ENCODE data around the gene IGFBP4.

IGFBP4 gene

DNA sequence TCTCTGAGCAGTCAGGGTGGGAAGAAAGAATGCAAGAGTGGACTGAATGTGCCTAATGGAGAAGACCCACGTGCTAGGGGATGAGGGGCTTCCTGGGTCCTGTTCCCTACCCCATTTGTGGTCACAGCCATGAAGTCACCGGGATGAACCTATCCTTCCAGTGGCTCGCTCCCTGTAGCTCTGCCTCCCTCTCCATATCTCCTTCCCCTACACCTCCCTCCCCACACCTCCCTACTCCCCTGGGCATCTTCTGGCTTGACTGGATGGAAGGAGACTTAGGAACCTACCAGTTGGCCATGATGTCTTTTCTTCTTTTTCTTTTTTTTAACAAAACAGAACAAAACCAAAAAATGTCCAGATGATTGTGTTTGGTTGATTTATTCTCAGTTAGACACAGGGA lies 14.1 kb downstream of the IGFBP4 start:
- DNase-seq = no peak

DNA sequence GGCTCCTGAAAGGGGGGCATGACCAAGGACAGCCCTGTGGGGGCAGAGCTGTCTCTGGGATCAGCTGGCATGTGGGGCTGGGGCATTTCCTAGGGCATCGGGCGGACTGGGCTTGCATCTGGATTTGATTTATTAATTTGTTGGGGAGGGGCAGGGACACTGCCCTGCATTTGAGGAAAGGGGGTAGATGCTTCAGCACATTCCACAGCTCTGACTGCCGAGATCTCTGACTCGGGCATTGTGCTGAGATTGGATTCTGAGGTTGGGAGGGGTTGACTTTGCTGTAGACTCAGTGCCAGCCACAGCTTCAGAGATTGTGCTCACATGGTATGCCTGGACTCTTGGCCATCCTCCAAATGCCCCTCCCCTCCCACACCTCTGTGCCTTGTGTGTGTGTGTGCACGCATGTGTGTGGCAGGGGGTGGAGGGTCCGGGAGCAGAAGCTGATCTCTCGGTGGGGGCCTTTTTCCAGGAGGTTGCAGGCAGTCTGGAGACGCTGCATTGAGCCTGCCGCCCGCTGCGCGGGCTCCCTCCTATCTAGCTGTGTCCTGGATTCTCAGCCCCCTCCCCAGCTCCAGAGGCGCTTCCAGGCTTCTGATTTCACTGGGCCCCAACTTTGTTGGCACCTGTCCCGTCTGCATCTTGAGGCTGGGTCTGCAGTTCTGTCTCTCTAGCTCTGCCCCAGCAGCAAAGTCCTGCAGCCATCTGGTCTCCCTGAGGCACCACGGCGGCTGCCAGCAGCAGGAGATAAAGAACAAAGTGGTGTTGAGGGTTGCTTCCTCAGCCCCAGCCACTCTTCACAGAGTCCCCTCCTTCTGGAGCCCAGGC lies 14.9 kb downstream of the IGFBP4 start:
- DNase-seq = peak; percentile 96

DNA sequence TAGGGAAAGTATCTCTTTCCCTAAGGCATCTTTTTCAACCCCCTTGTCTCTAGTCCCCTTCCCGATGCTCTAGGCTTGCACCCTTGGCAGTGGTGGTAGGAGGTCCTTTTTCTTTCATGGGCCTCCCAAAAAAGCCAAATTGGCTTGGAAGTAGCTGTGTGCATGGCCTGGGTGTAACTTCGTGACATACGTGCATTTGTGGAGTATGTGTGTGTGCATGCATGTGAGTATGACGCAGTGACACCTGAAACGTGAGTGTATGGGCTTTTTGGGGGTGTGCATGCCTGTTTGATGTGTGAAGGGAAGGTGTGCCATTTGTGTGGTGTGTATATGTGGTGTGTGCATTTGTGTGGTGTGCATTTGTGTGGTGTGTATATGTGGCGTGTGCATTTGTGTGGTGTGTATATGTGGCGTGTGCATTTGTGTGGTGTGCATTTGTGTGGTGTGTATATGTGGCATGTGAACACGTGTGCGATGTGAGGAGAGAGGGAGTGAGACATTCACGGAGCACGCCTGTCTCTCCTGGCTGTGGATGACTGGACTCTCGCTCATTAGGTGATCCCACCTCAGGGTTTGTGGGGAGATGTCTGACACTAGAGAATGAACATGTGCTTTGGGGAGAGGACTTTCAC lies 15.7 kb downstream of the IGFBP4 start:
- no peak for DNase-seq

DNA sequence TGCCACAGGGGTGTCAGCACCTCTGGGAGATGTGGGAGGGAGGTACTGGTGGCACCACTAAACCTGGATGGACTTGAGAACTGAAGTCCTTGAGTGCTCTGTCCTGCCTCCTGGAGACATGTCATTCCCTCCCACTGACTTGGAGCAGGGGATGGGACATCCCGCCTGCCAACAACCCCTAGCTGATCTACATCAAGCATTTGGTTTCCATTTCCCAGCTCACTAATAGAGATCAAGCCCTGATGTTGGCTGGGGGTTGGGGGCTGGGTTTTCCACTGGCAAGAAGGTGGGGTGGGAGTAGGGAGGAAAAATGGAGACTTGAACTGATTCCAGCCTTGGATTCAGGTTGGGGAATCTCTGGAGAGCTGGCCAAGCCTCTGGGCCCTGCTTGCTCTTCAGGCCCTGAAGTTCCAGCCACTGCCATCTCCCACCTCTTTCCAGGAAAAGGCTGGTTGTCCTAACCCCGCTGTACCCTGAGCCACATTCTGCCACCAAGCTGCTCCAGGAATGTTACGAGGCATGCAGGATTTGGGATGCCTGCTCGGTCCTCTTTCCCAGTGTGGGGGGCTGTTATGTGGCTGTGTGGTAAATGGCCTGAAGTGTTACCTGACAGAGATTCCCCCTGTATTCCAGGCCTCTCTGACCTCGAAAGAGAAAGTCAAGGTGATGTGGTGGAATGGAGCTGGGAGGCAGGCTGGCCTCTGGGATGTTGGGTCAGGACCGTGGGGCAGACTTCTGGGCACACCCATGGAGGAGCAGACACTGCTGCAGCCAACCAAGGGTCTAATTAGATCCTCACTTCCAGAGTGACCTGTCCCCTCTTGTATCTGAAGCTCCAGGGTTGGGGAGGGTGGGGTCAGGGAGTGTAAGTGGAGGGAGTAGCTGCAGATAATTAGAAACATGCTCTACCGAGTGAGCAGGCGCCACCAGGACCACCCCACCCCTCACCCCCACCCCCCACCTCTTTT lies 16.7 kb downstream of the IGFBP4 start:
- DNase-seq = no peak

DNA sequence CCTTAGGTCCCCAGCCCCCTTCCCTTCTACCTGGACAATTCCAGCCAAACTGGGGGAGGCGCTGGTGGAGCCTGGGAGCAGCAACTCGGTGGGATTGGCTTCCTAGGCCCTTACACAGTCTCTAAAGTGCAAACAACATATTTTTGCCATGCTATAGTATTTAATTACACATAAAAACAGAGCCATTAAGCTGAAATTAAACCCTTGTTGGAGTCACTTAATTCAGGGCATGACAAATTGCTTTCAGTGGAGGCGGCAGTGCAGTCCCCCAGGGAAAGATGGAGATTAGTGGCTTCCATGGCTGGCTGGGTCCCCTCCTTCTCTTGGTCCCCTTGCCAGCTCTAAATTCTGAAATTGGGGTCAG lies 17.3 kb downstream of the IGFBP4 start:
- DNase-seq = no peak

DNA sequence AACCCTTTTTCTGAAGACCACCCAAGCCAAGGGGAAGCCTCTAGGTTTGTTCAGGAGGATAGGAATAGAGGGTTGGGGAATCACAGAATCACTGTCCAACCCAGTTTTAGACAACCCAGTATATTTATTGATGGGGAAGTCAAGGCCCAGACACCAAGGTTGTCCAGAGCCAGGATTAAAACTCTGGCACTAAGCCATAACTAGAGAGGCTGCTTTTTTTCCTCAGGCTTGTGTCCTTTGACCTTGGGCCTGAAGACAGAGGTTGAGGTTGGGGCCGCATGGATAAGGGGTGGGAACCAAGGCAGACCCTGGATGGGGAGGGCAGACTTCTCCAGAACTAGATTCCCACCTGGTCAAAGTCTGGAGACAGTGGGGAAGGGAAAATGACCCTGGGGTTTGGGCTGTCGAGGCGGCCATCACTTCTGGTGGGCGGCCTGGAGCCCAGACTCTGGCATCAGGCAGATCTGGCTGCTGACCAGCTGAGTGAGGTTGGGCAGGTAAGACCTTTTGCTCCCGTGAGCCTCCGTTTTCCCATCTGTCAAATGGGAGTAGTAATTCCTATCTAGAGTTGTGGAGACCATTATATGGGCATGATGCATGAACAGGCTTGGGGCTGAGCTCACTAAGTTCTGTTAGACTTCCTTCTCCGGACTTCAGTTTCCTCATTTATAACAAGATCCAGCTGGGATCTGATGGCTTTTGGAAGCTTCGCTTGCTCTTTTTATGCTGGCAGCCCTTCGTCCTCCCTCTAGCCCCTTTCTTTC lies 17.9 kb downstream of the IGFBP4 start:
- peak; percentile 61 for DNase-seq

DNA sequence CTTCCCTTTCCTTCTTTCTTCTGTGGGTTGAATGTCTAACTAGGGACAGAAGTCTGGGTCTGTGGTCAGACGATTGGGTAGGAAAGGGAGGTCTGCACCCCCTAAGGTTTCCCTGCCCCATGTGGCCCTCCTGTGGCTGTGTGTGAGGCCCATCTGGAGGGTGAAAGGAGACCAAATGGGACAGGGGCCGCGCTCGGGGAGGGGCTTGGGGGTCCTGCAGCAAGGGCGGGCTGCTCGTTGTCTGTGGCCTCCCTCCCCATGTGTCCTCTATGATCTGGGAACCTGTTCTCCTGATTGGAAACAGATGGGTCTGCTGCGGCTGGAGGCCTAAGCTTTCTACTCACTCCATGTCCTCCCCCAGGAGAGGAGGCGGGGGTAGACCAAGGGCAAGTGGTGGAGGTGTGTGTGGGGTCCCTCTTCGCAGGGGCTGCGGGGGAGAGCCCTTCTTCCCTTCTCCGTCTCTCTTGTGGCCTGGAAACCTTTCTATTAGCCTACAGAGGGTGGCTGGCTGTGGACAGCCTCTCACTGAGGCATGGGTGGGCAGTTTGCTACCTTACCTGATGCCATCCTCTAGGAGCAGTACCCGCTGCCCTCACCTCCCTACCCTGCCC lies 18.6 kb downstream of the IGFBP4 start:
- DNase-seq = peak; percentile 67

DNA sequence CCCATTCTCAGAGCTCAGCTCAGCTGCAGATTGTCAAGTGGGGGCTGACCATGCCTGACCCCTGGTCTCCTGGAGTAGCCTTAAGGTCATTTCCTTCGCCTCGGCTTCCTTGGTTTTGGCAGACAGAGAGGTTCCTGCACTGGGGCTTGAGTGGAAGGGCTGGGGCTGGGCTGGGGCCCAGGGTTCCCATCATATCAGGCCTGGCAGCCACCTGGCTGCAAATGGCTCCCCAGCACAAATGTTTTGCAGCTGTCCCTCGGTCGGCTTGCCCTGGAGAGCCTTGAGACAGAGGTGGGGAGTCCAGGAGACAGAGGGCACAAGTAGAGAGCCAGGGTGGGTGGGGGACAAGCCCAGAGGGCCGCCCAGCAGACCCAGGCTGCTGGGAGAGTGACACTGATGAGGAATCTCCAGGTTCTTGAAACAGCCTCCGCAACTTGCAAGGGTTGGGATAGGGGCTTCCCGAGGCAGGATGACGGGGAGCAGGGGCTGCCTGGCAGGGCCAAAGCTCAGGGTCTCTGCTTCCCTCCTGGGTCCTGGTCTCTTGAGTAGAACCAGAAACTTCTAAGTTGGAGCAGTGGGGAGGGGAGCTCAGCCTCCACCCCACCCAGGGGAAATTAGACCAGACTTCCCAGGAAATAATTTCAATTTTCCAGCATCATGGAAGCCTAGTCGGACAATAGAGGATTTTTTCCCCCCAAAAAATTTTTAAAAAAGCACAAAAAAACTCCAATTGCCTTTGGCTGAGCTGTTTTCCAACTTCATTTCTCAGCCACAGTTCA lies 19.3 kb downstream of the IGFBP4 start:
- DNase-seq = no peak

DNA sequence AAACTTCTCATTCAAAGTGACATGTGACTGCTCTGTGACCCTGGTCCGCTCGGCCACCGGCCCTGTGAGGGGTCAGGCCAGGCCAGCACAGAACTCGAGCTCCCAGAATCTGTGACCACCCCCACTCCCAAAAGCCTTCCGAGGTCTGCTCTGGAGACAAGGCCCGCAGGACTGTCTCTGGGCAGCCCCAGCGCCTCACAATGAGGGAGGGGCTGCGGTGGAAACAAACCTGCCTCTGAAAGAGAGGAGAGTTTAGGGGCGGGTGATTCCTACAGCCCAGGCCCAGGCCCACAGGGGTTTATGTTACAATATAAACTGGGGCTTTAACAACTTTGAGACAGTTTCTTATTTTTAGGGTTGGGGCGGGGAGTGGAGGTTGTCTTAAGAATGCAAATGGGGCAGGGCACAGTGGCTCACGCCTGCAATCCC lies 19.9 kb downstream of the IGFBP4 start:
- no peak for DNase-seq

DNA sequence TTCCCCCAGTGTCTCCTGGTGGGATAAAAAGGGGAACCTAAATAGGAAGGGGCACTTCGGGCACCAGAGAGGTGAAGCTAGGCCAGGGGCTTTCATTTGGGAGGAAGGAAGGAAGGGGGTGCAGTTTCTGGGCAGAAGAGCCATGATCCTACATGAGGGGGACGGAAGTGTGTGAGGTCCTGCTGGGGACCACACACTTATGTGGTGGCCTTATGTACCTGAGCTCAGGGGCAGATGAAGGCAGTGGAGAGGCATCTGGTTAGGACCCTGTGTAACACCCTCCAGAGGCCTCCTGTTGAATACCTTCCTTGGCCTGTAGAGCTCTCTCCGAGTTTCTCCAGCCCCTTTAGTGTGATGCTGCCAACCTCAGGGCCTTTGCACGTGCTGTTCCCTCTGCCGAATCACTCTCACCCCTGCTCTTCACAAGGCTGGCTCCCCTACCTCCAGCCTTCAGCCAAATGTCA lies 21.2 kb downstream of the IGFBP4 start:
- DNase-seq = no peak

DNA sequence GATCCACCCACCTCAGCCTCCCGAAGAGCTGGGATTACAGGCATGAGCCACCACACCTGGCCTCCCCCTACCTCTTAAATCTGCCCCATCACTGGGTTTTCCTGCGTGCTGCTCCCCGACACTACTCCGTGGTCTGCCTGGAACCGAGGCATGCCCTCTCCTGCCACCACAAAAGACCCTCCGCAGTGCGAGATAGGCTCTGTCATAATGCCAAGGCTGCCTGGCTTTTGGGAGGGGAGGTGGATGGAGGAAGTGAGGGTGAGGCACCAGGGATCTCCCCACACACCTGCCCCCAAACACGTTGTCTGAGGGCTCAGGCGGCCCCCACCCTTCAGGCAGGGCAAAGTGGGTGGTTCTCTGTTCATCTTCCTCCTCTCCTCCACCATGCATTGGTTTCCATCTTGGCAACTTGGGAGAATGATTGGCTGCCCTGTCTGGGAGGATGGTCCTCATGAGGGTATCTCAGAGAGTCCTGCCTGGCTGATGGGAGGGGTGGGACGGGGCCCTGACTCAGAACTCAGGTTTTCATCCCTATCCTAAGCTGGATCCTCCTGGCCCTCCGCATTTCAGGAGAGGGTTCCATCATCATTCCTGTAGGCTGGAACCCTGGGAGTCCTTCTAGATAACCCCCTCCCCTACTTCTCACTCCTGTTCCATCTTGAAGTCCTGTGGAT lies 23.2 kb downstream of the IGFBP4 start:
- no peak for DNase-seq

DNA sequence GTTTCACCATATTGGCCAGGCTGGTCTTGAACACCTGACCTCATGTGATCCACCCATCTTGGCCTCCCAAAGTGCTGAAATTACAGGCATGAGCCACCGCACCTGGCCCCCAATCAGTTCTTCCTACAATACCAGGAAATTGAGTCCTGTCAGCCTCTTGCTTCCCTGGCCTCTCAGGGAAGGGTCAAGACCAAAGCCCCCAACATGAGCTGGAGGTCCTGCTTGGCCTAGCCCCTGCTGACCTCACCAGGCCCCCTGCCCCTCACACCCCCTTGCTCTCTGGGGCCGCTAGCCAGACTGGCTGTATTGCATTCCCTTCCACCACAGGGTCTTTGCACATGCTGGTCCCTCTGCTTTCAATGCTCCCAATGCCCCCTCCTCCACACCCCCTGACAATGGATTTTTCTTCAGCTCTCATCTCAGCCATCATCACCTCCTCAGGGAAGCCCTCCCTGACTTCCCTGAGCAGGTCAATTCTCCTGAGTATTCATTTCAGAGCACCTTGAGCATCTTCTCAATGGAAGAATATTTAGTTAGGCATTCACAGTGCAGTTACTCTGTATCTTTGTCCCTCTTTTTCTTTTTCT lies 24.1 kb downstream of the IGFBP4 start:
- no peak for DNase-seq

DNA sequence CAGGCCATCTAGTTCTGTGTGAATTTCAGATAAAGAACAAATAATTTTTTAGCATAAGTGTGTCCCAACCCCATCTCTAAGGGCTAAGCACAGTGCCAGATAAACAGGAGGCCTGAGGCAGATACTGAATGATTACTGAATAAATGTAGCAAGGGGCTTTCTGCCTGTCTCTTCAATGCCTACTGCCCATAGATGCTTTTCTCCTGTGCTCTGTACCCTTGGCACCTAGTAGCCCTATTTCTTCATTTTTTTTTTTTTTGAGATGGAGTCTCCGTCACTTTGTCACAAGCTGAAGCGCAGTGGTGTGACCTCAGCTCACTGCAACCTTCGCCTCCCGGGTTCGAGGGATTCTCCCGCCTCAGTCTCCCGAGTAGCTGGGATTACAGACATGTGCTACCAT lies 25.3 kb downstream of the IGFBP4 start:
- no peak for DNase-seq

DNA sequence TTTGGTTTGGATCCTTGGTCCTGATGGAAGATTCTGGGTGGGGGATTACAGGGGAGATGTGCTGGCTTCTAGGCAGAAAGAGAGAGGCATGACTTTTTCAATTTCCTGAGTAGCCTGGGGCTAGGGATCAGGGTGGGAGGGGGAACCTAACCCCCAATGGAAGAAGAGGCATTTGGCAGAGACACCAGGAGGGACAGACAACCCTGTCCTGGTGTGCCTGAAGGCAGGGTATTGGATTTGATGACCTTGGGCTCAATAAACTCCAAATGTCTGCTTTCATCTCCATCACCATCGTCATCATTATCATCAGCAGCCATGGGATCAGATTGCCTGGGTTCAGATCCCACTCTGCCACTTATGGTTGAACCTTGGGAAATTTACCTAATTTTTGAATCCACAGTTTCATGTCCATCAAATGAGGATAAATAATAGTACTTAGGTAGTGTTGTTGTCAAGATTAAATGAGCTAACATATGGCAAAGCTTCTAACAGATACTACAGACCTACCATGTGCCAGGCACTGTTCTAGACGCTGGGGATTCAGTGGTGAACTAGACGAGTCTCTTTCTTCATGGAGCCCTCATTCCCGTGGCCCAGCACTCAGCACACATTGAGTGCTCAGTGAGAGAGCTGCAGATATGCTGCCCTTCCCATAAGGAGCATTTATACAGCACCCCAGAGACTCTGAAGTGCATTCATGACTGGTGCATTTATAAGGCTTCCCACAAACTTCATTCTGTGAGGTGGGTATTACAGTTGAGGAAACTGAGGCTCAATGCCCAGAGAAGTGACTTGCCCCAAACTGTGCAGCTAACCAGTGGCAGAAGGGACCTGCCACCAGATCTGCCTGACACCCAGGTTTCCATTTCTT lies 26.8 kb downstream of the IGFBP4 start:
- DNase-seq = no peak

DNA sequence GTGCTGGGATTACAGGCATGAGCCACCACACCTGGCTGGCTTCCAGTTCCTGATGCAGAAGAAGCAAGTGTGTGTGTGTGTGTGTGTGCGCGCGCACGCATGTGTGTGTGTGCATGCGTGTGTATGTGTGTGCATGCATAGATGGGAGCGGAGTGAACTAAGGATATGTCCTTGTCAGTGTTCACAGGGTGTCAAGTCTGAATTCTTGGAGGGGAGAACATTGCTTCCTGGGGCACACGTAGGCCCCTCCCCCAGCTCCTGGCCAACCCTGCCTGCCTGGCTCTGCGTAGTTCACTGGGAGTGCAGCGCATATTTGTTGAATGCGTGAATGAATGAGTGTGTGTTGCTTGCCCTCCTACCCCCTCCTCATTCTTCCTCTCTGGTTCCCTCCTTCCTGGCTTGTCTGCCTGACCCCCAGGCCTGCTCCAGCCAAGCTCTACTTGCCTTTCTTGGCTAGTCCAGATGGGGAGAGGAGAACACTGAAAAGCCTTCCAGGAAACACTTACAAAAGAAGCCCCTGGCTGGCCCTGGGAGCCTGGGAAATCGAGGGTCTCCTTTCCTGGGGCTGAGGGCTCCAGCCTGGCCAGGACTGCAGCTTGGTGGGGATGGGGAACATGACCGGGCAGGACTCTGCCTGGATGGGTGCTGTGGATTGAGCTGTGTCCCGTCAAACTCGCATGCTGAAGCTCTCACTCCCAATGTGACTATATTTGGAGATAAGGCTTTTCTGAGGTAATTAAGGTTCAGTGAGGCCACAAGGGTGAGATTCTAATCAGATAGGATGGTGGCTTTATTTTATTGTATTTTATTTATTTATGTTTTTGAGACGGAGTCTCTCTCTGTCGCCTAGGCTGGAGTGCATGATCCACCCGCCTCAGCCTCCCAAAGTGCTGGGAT lies 27.9 kb downstream of the IGFBP4 start:
- DNase-seq = peak; percentile 88

DNA sequence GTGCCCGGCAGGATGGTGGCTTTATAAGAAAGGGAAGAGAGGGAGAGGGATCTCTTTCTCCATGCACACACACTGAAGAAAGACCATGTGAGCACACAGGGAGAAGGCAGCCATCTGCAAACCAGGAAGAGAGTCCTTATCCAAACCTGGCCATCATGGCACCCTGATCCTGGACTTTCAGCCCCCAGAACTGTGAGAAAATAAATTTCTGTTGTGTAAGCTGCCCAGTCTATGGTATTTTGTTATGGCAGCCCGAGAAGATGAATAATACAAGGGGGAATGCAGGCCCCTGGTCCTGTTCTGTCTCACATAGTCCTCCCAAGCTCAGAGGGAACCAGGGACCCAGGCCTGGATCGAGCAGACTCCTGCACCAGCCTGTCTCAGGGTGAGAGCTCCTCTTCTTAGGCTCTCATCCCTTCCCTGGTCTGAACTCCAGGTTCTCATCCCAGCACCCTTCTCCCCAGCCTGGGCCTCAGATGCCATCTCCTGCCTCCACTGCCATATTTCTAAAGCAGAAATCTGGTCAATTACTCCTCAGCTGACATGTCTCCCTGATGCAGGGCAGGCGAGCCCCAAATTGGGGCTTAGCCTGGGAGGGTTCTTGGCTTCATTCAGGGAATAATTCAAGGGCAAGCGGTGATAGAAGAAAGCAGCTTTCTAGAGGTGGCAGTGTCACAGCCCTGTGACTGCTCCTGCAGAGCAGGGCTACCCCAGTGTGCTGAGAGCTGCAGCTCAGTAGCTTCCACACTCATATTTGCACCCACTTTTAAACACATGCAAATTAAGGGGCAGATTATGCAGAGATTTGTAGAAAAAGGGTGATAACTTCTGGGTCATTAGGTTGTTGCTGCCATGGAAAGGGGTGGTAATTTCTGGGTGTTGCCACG lies 28.8 kb downstream of the IGFBP4 start:
- peak; percentile 44 for DNase-seq

Measured in fibroblast of skin of right quadriceps (primary cell).